Endothelial cell of umbilical vein (primary cell): Measurements from ENCODE around the gene PRKG1. TPM values are rescaled to one million over a fixed set of nuclear protein-coding genes. Genes with fewer than 3 reads are reported as not detected.

ENCODE experiments used
- BruUV-seq: library from RNA; stranded (reverse); fragments of 400-500 nt; replicated peaks from 2 replicates; lab custom pipeline; 2021; lab: Mats Ljungman, UMichigan
- CTCF ChIA-PET: fragments of 300-600, 350-600 bp; sonication (Branson Sonifier 250); formaldehyde crosslinking; loops from one replicate; lab custom pipeline; 2021; ENCODE audit warnings: antibody characterized with exemption, inconsistent platforms; lab: Charles Lee
- POLR2A ChIA-PET: fragments of 300-600, 350-600 bp; sonication (Branson Sonifier 250); formaldehyde crosslinking; loops from one replicate; lab custom pipeline; 2021; ENCODE audit warnings: antibody characterized with exemption, inconsistent platforms; lab: Charles Lee
- DNase-seq: peaks from one replicate; pipeline ENCODE4 v3.0.0-alpha.2; 2011; ENCODE audit warnings: low read depth, low spot score
- FAIRE-seq: peaks from 2 replicates; lab custom pipeline; 2011; peaks lifted over from hg19 to GRCh38; lab: Jason Lieb, UNC
- H2AFZ ChIP-seq: 2 replicates; pipeline ENCODE4 v1.6.0; 2012; ENCODE audit warnings: low read depth, low read length, control low read depth, inconsistent platforms
- H3K27ac ChIP-seq: 2 replicates; pipeline ENCODE4 v1.5.1; 2011; ENCODE audit warnings: low read depth, mild to moderate bottlenecking, control low read depth, low read length, moderate library complexity; ENCODE audit not compliant: insufficient read depth
- H3K27me3 ChIP-seq, 2 experiments: 2 replicates each; pipeline versions ENCODE4 v1.6.0 to v1.6.1; 2011; ENCODE audit warnings: low read length in 2 of 2, mixed read lengths in 1 of 2; ENCODE audit not compliant: control insufficient read depth in 2 of 2, insufficient read depth in 2 of 2
- H3K36me3 ChIP-seq, 2 experiments: 2 replicates in 1 of 2; 3 replicates in 1 of 2; pipeline ENCODE4 v1.5.1; 2011; ENCODE audit warnings: low read length in 2 of 2, mild to moderate bottlenecking in 1 of 2, moderate library complexity in 1 of 2; ENCODE audit not compliant: control insufficient read depth in 2 of 2, insufficient read depth in 2 of 2; ENCODE audit errors: extremely low read depth in 1 of 2
- H3K4me1 ChIP-seq: 3 replicates; pipeline ENCODE4 v1.5.1; 2011; ENCODE audit warnings: mild to moderate bottlenecking, low read length; ENCODE audit not compliant: control insufficient read depth, insufficient read depth; ENCODE audit errors: extremely low read depth
- H3K4me2 ChIP-seq: 2 replicates; pipeline ENCODE4 v1.6.1; 2011; ENCODE audit warnings: low read length, control low read depth, mixed read lengths; ENCODE audit not compliant: insufficient read depth
- H3K4me3 ChIP-seq, 3 experiments: fragments of 200-600 bp in 1 of 3; sonication (generic), shearing (Covaris generic) in 1 of 3; replicated peaks in 1 of 3; 2 replicates each; pipeline ENCODE4 v1.5.1; 2011 to 2016; ENCODE audit warnings: control low read depth in 3 of 3, low read length in 3 of 3, mild to moderate bottlenecking in 2 of 3, inconsistent platforms in 1 of 3, low read depth in 1 of 3, moderate library complexity in 1 of 3; ENCODE audit not compliant: insufficient read depth in 1 of 3
- H3K79me2 ChIP-seq: 2 replicates; pipeline ENCODE4 v1.6.0; 2012; ENCODE audit warnings: low read length, inconsistent platforms; ENCODE audit not compliant: control insufficient read depth, insufficient read depth
- H3K9ac ChIP-seq: replicated peaks from 2 replicates; pipeline ENCODE3; 2011; ENCODE audit warnings: low read length, control low read depth; ENCODE audit not compliant: insufficient read depth; ENCODE audit errors: extremely low read depth
- H3K9me1 ChIP-seq: replicated peaks from 3 replicates; pipeline ENCODE4 v1.6.0; 2011; ENCODE audit warnings: mild to moderate bottlenecking, low read length; ENCODE audit not compliant: control insufficient read depth, insufficient read depth; ENCODE audit errors: extremely low read depth
- H3K9me3 ChIP-seq: replicated peaks from 2 replicates; pipeline ENCODE4 v1.5.1; 2012; ENCODE audit warnings: low read length, inconsistent platforms; ENCODE audit not compliant: control insufficient read depth, insufficient read depth
- H4K20me1 ChIP-seq: replicated peaks from 2 replicates; pipeline ENCODE3; 2011; ENCODE audit warnings: mild to moderate bottlenecking, low read length; ENCODE audit not compliant: control insufficient read depth, insufficient read depth; ENCODE audit errors: extremely low read depth
- EZH2 ChIP-seq: IDR thresholded peaks from 2 replicates; pipeline ENCODE4 v1.6.1; 2012; ENCODE audit warnings: borderline replicate concordance, low read depth, mild to moderate bottlenecking, moderate library complexity, low read length, inconsistent platforms; ENCODE audit not compliant: severe bottlenecking
- FOS ChIP-seq: IDR thresholded peaks from 2 replicates; pipeline ENCODE4 v1.6.1; 2011; ENCODE audit warnings: mild to moderate bottlenecking, low read length, moderate library complexity, borderline replicate concordance; ENCODE audit not compliant: insufficient read depth
- GATA2 ChIP-seq: IDR thresholded peaks from 2 replicates; pipeline ENCODE4 v1.7.0; 2011; ENCODE audit warnings: low read depth, mild to moderate bottlenecking, moderate library complexity, mixed read lengths, low read length; ENCODE audit not compliant: insufficient read length, insufficient read depth
- JUN ChIP-seq: IDR thresholded peaks from 2 replicates; pipeline ENCODE4 v1.6.1; 2011; ENCODE audit warnings: borderline replicate concordance, low read depth; ENCODE audit not compliant: insufficient read length, insufficient read depth
- MAX ChIP-seq: IDR thresholded peaks from 2 replicates; pipeline ENCODE4 v1.6.1; 2011; ENCODE audit not compliant: insufficient read depth, insufficient read length
- MYC ChIP-seq: IDR thresholded peaks from one replicate; pipeline ENCODE4 v1.6.1; 2011; ENCODE audit warnings: mild to moderate bottlenecking, low read depth, low read length
- POLR2A ChIP-seq: IDR thresholded peaks from 2 replicates; pipeline ENCODE4 v1.6.1; 2012; ENCODE audit warnings: low read depth, mild to moderate bottlenecking, control low read depth, low read length
- POLR2AphosphoS5 ChIP-seq: IDR thresholded peaks from 2 replicates; pipeline ENCODE4 v1.6.1; 2012; ENCODE audit warnings: low read depth, mild to moderate bottlenecking, control low read depth, low read length, moderate library complexity; ENCODE audit not compliant: insufficient read depth
- dilution Hi-C: fragments of 300-500 bp; cut with MboI; formaldehyde crosslinking; loops from one replicate; pipeline ENCODE4 v1.15.0; 2019; ENCODE audit warnings: low sequenced_read_pairs; ENCODE audit not compliant: extremely low pct_ligation_motif_present
- intact Hi-C: fragments of 100-400 bp; cut with micrococcal nuclease; formaldehyde crosslinking; loops from one replicate; pipeline ENCODE4 v1.10.0; 2022
- polyA plus RNA-seq, 4 experiments: library from polyadenylated mRNA; depleted of rRNA in 3 of 4; stranded (reverse) in 3 of 4; unstranded in 1 of 4; fragments of >200 nt; gene quantifications; 2 replicates each; pipeline versions ENCODE4 v1.2.1 to v1.2.3, GENCODE V29; 2011 to 2012; ENCODE audit warnings: missing spikeins in 1 of 4
- total RNA-seq: library from RNA; stranded (reverse); gene quantifications from 2 replicates; pipeline ENCODE4 v1.2.3, GENCODE V29; 2021
- TF ChIP-seq, protein P1 (sequence below), 2 donors: IDR thresholded peaks; 1 replicate in 1 of 2; 2 replicates in 1 of 2; pipeline ENCODE4 v1.5.1; 2011; ENCODE audit warnings: low read length in 2 of 2, mild to moderate bottlenecking in 2 of 2, moderate library complexity in 2 of 2, control low read depth in 1 of 2, inconsistent platforms in 1 of 2, low read depth in 1 of 2; ENCODE audit not compliant: insufficient read depth in 1 of 2; ENCODE audit errors: extremely low read depth in 1 of 2

Gene PRKG1
- total and polyA plus RNA-seq, 2 donors (not counting 3 experiments of a cell fraction or from before 2014, with no cell fraction given), result 0.01 to 0.18 TPM

GRCh38 chr10:51599647-51600046, 525.4 kb downstream of the PRKG1 start:
- H2AFZ ChIP-seq, result no peak overlapping the region
- intact Hi-C loops, result no loop called here
- POLR2A ChIA-PET, result no interaction called here
- H3K4me3 ChIP-seq, result no peak overlapping the region
- no peaks in the 10 kb centered on the region for H3K79me2 ChIP-seq
- DNase-seq, result no peak
- no peak overlapping the region for H3K27ac ChIP-seq
- H4K20me1 ChIP-seq, result no peaks in the 10 kb centered on the region
- H3K9me1 ChIP-seq, result no peaks in the 10 kb centered on the region
- H3K9ac ChIP-seq, result no peak overlapping the region
- FAIRE-seq, result no peak
- BruUV-seq, result no TSS peak
- no peaks in the 10 kb centered on the region for H3K27me3 ChIP-seq
- CTCF ChIA-PET, result interaction anchor here (1.3 kb wide), 1 partner anchor 26 kb away, joined by 4 read pairs; no protein-coding TSS in a partner anchor
- H3K9me3 ChIP-seq, result no peaks in the 10 kb centered on the region
- H3K4me1 ChIP-seq, result no peaks in the 10 kb centered on the region
- dilution Hi-C loops, result no loop called here
- no peak overlapping the region for H3K4me2 ChIP-seq
- no peaks in the 10 kb centered on the region for H3K36me3 ChIP-seq
- TF ChIP-seq FOS, result no peak
- no peak for TF ChIP-seq MYC
- TF ChIP-seq EZH2, result no peak
- TF ChIP-seq, protein P1, sequence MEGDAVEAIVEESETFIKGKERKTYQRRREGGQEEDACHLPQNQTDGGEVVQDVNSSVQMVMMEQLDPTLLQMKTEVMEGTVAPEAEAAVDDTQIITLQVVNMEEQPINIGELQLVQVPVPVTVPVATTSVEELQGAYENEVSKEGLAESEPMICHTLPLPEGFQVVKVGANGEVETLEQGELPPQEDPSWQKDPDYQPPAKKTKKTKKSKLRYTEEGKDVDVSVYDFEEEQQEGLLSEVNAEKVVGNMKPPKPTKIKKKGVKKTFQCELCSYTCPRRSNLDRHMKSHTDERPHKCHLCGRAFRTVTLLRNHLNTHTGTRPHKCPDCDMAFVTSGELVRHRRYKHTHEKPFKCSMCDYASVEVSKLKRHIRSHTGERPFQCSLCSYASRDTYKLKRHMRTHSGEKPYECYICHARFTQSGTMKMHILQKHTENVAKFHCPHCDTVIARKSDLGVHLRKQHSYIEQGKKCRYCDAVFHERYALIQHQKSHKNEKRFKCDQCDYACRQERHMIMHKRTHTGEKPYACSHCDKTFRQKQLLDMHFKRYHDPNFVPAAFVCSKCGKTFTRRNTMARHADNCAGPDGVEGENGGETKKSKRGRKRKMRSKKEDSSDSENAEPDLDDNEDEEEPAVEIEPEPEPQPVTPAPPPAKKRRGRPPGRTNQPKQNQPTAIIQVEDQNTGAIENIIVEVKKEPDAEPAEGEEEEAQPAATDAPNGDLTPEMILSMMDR (IDR thresholded peaks at IDR 0.05; ENCODE audit: extremely low read depth in 1 of 2, insufficient read depth in 1 of 2, low read depth in 1 of 2, low read length in 2 of 2), result no peak
- TF ChIP-seq POLR2A, result no peak
- TF ChIP-seq MAX, result no peak
- no peak for TF ChIP-seq JUN
- no peak for TF ChIP-seq POLR2AphosphoS5
- no peak for TF ChIP-seq GATA2
